MCF 10A (cell line): Measurements from ENCODE around the gene PARN. TPM values are rescaled to one million over a fixed set of nuclear protein-coding genes. Genes with fewer than 3 reads are reported as not detected.
"Not testable (repeated sequence)": the region's sequence is repeated elsewhere in the genome, so short reads cannot be mapped to it uniquely, and the experiment has no call there.

Experiments used
- BruUV-seq: library from RNA; stranded (reverse); fragments of 400-500 nt; replicated peaks from 2 replicates; lab custom pipeline; 2021; lab: Mats Ljungman, UMichigan
- CTCF ChIA-PET: fragments of 300-600 bp; sonication (Branson Sonifier 250); formaldehyde crosslinking; extraction: SDS; loops from one replicate; lab custom pipeline; 2021; ENCODE audit warnings: antibody characterized with exemption, inconsistent platforms; lab: Yijun Ruan, JAX
- POLR2A ChIA-PET: fragments of 300-600, 350-650 bp; sonication (Branson Sonifier 250); formaldehyde crosslinking; extraction: SDS; loops from one replicate; lab custom pipeline; 2020; ENCODE audit warnings: antibody characterized with exemption, inconsistent platforms; lab: Yijun Ruan, JAX
- DNase-seq: peaks from one replicate; pipeline ENCODE4 v3.0.0-alpha.2; 2018; ENCODE audit not compliant: unreplicated experiment
- H3K27ac Mint-ChIP-seq: one replicate; pipeline ENCODE4 v1.8.0; 2022; ENCODE audit warnings: mild to moderate bottlenecking, low read depth, mixed read lengths; ENCODE audit not compliant: unreplicated experiment
- H3K27me3 Mint-ChIP-seq: one replicate; pipeline ENCODE4 v1.8.0; 2022; ENCODE audit warnings: mixed read lengths; ENCODE audit not compliant: insufficient read depth, unreplicated experiment
- H3K36me3 Mint-ChIP-seq: one replicate; pipeline ENCODE4 v1.8.0; 2022; ENCODE audit warnings: mild to moderate bottlenecking, moderate library complexity, mixed read lengths; ENCODE audit not compliant: insufficient read depth, unreplicated experiment
- H3K4me1 Mint-ChIP-seq: one replicate; pipeline ENCODE4 v1.8.0; 2022; ENCODE audit warnings: mixed read lengths; ENCODE audit not compliant: insufficient read depth, unreplicated experiment
- H3K4me3 Mint-ChIP-seq: one replicate; pipeline ENCODE4 v1.8.0; 2022; ENCODE audit warnings: mild to moderate bottlenecking, moderate library complexity, mixed read lengths; ENCODE audit not compliant: unreplicated experiment
- H3K9me3 Mint-ChIP-seq: one replicate; pipeline ENCODE4 v1.8.0; 2022; ENCODE audit warnings: mixed read lengths; ENCODE audit not compliant: unreplicated experiment
- CTCF ChIP-seq: fragments of 200-600 bp; IDR thresholded peaks from one replicate; pipeline ENCODE4 v1.8.0; 2022; ENCODE audit warnings: antibody characterized with exemption, mild to moderate bottlenecking; ENCODE audit not compliant: unreplicated experiment
- intact Hi-C: fragments of 100-400 bp; cut with micrococcal nuclease; formaldehyde crosslinking; loops from 2 replicates; pipeline ENCODE4 v1.14.1; 2022
- total RNA-seq: library from RNA; stranded (reverse); gene quantifications from 2 replicates; pipeline ENCODE4 v1.2.3, GENCODE V29; 2022

PARN gene
- total RNA-seq, 1 experiment from 2014 or later: 35.0 TPM

- no peaks in the 10 kb centered on the region for H3K27me3 Mint-ChIP-seq
- peak; percentile 27 for DNase-seq
- no peak overlapping the region for H3K27ac Mint-ChIP-seq
- CTCF ChIA-PET: interaction anchor here (0.6 to 1.7 kb wide), 9 partner anchors 69 to 351 kb away, joined by 3 to 5 read pairs (median 4); no protein-coding TSS in a partner anchor
- BruUV-seq: no TSS peak
- H3K36me3 Mint-ChIP-seq: peaks cover 88% of the 10 kb centered on the region
- POLR2A ChIA-PET: interaction anchor here (0.7 kb wide), 1 partner anchor 32 kb away, joined by 3 read pairs; no protein-coding TSS in a partner anchor
- no peaks in the 10 kb centered on the region for H3K4me1 Mint-ChIP-seq
- TF ChIP-seq CTCF: peak; percentile 38
- intact Hi-C loops: loop anchor here (1.0 kb wide), 2 partner anchors 71 to 299 kb away; no protein-coding TSS in a partner anchor
- no peak overlapping the region for H3K4me3 Mint-ChIP-seq
- no peaks in the 10 kb centered on the region for H3K9me3 Mint-ChIP-seq
These were observed 29.9 kb downstream of the PARN start for GRCh38 chr16:14600164-14600563.

GRCh38 chr16:14586637-14587305 is 43.3 kb downstream of the PARN start:
- CTCF ChIA-PET: interaction anchor here (0.7 to 1.2 kb wide), 4 partner anchors 16 to 286 kb away, joined by 3 to 5 read pairs (median 3); no protein-coding TSS in a partner anchor
- intact Hi-C loops: no loop called here
- Mint-ChIP-seq H3K27me3 (no peaks in the 10 kb centered on the region), H3K4me3 (no peak overlapping the region), H3K36me3 (peaks cover 68% of the 10 kb centered on the region), H3K27ac (no peak overlapping the region), H3K4me1 (no peaks in the 10 kb centered on the region), H3K9me3 (no peaks in the 10 kb centered on the region)
- POLR2A ChIA-PET: interaction anchor here (0.6 to 1.0 kb wide), 3 partner anchors 10 to 24 kb away, joined by 3 to 4 read pairs (median 4); no protein-coding TSS in a partner anchor
- no peak for DNase-seq
- TF ChIP-seq CTCF: no peak
- no TSS peak for BruUV-seq

- no peak overlapping the region for H3K27ac Mint-ChIP-seq
- H3K9me3 Mint-ChIP-seq: no peaks in the 10 kb centered on the region
- no peaks in the 10 kb centered on the region for H3K4me1 Mint-ChIP-seq
- no TSS peak for BruUV-seq
- TF ChIP-seq CTCF: no peak
- intact Hi-C loops: no loop called here
- peaks cover 68% of the 10 kb centered on the region for H3K36me3 Mint-ChIP-seq
- no peak for DNase-seq
- ChIA-PET CTCF (interaction anchor here (0.6 kb wide), 1 partner anchor 209 kb away, joined by 3 read pairs; no protein-coding TSS in a partner anchor), POLR2A (no interaction called here)
- H3K4me3 Mint-ChIP-seq: no peak overlapping the region
- no peaks in the 10 kb centered on the region for H3K27me3 Mint-ChIP-seq
These were observed 44.8 kb downstream of the PARN start for GRCh38 chr16:14585287-14585686.

GRCh38 chr16:14580926-14581325 is 49.1 kb downstream of the PARN start:
- intact Hi-C loops, H3K9me3 Mint-ChIP-seq, POLR2A ChIA-PET, H3K27me3 Mint-ChIP-seq, H3K4me1 Mint-ChIP-seq, BruUV-seq, H3K4me3 Mint-ChIP-seq: not testable (repeated sequence)
- DNase-seq: peak; percentile 53
- CTCF ChIA-PET: interaction anchor here (0.7 kb wide), 2 partner anchors 246 to 628 kb away, joined by 3 read pairs; no protein-coding TSS in a partner anchor
- Mint-ChIP-seq H3K36me3 (peaks cover 86% of the 10 kb centered on the region), H3K27ac (peak overlapping the region; percentile 46)
